Stimulated activated CD4-positive, alpha-beta T cell treated with anti-CD3 and anti-CD28 coated beads, TNF-alpha, amount 100 ng/mL, for 48 hours (primary cell): ENCODE results near the gene PRODH.
"Not testable (repeated sequence)": the region's sequence is repeated elsewhere in the genome, so short reads cannot be mapped to it uniquely, and the experiment has no call there.

Source experiments
- DNase-seq, 3 donors: peaks; one replicate each; pipeline ENCODE4 v3.0.0-alpha.2; 2020; ENCODE audit warnings: low read depth in 3 of 3

PRODH gene

GRCh38 chr22:18967391-18968010, 31.4 kb upstream of the PRODH start:
- DNase-seq = not testable (repeated sequence)

GRCh38 chr22:18966748-18967147, 30.7 kb upstream of the PRODH start:
- DNase-seq = no peak

- no peak for DNase-seq
These were observed 29.7 kb upstream of the PRODH start for GRCh38 chr22:18965526-18966421.

GRCh38 chr22:18964501-18965265, 28.6 kb upstream of the PRODH start:
- DNase-seq = not testable (repeated sequence)

- DNase-seq = not testable (repeated sequence)
These were observed 28.0 kb upstream of the PRODH start for GRCh38 chr22:18964051-18964450.

GRCh38 chr22:18962308-18962635, 26.2 kb upstream of the PRODH start:
- DNase-seq = no peak

GRCh38 chr22:18961632-18962307, 25.7 kb upstream of the PRODH start:
- DNase-seq = not testable (repeated sequence)

GRCh38 chr22:18961201-18961600, 25.1 kb upstream of the PRODH start:
- not testable (repeated sequence) for DNase-seq

- not testable (repeated sequence) for DNase-seq
These were observed 24.2 kb upstream of the PRODH start for GRCh38 chr22:18960166-18960820.

- DNase-seq = not testable (repeated sequence)
These were observed 23.6 kb upstream of the PRODH start for GRCh38 chr22:18959741-18960140.

GRCh38 chr22:18959266-18959665, 23.2 kb upstream of the PRODH start:
- DNase-seq = not testable (repeated sequence)

- not testable (repeated sequence) for DNase-seq
These were observed 22.6 kb upstream of the PRODH start for GRCh38 chr22:18958738-18959137.

GRCh38 chr22:18958321-18958705, 22.2 kb upstream of the PRODH start:
- not testable (repeated sequence) for DNase-seq

GRCh38 chr22:18957621-18958320, 21.7 kb upstream of the PRODH start:
- not testable (repeated sequence) for DNase-seq

GRCh38 chr22:18956956-18957355, 20.9 kb upstream of the PRODH start:
- DNase-seq = not testable (repeated sequence)

GRCh38 chr22:18956121-18956895, 20.2 kb upstream of the PRODH start:
- DNase-seq = not testable (repeated sequence)

- no peak for DNase-seq
These were observed 19.6 kb upstream of the PRODH start for GRCh38 chr22:18955696-18956095.

GRCh38 chr22:18954990-18955571, 19.0 kb upstream of the PRODH start:
- no peak for DNase-seq

- DNase-seq = peak; percentile 19 to 40 (median 36)
These were observed 18.4 kb upstream of the PRODH start for GRCh38 chr22:18954303-18954989.
